Superior temporal gyrus (tissue), 1 donor: ENCODE results near the gene PYGB.
"Not testable (repeated sequence)": the region's sequence is repeated elsewhere in the genome, so short reads cannot be mapped to it uniquely, and the experiment has no call there.

Experiments
- DNase-seq: peaks from one replicate; pipeline ENCODE4 v3.0.0-alpha.2; 2016; ENCODE audit errors: extremely low spot score

Gene PYGB

DNA sequence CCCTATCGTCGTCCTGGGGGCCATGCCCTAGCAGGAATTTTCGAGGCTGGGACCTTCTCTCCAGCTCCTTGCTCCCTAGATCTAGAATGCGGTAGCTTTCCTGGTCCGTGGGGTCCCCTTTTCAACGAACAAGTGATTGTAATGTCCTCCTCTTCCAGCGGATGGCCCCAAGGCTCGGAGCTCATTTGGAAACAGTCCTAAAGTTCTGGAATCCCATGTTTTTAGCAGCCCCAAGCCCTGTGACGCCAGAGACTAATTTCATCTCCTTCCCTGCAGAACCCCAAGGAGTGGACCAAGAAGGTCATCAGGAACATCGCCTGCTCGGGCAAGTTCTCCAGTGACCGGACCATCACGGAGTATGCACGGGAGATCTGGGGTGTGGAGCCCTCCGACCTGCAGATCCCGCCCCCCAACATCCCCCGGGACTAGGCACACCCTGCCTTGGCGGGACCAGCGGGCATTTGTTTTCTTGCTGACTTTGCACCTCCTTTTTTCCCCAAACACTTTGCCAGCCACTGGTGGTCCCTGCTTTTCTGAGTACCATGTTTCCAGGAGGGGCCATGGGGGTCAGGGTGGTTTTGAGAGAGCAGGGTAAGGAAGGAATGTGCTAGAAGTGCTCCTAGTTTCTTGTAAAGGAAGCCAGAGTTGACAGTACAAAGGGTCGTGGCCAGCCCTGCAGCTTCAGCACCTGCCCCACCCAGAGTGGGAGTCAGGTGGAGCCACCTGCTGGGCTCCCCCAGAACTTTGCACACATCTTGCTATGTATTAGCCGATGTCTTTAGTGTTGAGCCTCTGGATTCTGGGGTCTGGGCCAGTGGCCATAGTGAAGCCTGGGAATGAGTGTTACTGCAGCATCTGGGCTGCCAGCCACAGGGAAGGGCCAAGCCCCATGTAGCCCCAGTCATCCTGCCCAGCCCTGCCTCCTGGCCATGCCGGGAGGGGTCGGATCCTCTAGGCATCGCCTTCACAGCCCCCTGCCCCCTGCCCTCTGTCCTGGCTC lies 48.5 kb downstream of the PYGB start:
- DNase-seq, result peak; percentile 41

DNA sequence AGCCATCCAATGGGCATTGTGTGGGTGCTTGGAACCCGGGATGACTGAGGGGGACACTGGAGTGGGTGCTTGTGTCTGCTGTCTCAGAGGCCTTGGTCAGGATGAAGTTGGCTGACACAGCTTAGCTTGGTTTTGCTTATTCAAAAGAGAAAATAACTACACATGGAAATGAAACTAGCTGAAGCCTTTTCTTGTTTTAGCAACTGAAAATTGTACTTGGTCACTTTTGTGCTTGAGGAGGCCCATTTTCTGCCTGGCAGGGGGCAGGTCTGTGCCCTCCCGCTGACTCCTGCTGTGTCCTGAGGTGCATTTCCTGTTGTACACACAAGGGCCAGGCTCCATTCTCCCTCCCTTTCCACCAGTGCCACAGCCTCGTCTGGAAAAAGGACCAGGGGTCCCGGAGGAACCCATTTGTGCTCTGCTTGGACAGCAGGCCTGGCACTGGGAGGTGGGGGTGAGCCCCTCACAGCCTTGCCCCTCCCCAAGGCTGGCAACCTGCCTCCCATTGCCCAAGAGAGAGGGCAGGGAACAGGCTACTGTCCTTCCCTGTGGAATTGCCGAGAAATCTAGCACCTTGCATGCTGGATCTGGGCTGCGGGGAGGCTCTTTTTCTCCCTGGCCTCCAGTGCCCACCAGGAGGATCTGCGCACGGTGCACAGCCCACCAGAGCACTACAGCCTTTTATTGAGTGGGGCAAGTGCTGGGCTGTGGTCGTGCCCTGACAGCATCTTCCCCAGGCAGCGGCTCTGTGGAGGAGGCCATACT lies 49.4 kb downstream of the PYGB start:
- no peak for DNase-seq

DNA sequence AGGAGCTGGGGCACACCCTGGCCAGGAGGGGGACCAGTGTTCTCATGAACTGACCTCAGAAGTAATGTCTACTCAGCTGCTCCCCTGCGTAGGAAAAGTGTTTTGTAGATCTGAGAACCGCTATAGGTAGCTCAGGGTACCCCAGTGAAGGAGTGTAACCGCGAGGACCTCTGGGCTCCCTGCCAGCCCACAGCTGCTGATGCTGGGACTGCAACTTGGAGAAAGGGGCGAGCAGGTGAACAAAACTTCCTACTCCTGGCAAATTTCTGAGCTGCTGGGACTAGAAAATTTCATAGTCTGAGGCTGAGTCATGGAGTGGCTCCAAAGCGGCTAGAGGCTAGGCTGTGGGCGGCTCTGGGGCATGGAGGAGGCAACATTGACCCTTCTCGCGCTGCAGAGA lies 51.9 kb downstream of the PYGB start:
- no peak for DNase-seq

DNA sequence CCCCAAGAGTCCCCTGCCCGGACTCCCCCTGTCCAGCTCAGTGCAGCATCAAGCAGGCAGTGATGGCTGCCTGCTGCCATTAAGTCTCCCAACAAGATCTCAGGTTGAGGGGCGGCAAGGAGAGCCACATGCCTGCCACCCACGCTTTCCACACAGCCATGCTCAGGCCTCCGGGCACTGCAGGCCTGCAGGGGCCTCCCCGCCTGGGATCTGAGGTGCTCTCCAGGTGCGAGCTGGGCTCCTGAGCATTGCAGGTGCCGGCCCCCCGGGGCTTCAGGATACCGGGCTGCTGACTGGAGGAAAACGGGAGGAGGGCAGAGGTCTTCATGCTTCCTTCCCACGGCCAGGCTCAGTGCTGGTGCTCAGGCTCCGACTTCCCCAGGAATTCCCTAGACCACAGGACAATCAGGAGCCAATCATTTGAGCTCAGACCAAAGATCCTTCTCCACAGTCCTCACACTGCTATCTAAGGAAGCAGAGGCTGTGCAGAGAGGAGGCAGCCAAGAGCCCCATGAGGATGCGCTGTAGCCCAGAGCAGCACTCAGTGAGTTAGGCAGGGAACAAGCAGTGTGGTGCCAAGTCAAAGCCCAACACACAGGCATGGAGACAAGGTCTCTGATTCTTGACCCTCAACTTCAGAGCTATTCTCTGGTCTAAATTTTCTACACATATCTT lies 52.7 kb downstream of the PYGB start:
- DNase-seq, result no peak

DNA sequence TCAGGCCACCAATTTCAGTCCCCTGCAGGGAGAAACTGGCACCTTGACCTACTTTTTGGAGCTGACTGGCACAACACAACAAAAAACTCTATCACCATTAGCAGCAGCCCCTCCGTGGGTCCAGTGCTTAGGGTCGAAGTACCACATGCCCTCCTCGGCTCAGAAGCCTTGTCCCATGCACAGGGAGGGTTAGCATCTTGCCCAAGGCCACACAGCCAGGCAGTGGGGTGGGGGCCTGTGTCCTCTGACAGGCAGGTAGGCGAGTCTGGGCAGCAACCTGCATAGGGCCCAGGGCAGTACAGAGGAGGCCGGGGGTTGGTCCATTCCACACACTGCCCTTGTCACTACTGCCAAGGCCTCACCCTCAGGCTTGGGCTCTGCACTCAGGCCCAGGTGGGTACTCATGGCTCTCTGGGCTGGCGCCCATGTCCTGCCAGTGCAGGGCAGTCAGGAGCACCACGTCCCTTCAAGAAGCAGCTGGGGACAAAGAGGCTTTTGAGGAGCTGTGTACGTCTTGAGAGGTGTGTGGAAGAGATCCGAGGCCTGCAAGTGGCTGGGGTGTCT lies 53.6 kb downstream of the PYGB start:
- DNase-seq, result no peak

DNA sequence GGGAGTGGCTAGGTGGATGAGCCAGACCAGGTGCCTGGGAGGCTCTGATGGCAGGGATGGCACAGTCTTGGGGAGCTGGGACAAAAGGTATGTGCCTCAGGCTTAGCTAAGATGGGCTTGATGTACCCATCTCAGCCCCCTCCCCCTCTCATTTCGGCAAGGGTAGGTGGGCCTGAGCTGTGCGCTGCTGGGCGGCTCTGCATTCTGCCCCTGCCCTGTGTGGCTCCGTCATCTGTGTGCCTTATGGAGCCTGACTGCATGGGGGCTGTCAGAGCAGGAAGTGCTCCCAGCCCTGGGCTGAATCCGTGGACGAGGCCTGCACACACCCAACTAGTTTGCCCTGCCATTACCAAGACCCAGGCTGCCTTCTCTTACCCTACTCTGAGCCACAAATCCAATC lies 54.7 kb downstream of the PYGB start:
- no peak for DNase-seq

DNA sequence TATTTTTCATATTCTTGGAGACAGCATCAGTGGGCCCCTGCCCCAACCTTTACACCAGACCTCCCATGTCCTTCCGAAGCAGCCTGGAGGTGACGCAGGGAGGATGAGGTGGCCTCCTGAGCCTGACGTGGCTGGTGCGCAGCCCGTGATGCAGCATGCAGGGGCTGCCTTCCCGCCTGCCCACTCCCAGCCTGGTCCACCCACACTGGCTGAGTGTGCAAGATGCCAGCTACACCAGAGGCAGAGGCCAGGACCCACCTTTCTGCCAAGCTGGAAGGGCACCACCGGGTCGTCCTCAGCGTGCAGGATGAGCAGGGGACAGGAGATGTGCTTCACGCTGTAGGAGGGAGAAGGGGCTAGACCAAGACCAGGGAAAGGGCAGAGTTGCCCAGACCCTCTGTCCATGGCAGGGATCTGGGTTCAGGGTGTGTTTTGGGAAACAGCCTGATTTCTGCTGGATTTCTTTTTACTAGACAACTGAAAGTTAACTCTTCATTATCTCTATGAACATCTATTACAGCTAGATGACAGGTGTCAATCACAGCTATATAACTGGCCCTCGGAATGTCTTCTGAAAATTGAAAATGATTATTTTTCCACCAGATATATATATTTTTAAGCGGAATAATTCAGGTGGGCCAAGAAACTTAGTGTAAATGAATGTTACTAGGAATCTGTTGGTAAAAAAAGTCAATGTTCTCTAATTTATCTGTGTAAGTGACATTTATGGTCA lies 55.6 kb downstream of the PYGB start:
- DNase-seq, result no peak

DNA sequence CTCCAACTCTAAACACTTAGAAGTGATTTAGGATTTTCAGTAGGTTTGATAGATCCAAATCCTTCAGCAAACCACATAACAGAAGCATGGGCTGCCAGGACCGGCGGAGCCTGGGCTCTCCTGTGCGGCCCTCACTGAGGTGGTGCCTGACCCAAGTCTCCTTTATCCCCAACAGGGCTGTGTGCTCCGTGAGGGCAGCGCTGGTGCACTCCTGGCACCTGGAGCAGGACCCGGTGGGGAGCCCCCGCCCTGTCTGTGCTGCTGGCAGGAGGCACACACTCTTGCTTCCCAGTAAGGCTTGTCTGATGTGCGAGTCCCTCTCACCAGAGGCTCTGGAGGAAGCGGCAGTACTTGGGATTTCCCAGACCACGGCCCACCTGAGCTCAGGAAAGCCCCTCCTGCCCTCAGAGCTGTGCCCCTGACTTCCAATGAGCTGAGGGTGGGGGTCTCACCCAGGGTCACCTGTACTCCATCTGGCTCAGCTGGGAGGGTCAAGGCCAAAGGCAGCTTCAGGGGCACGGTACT lies 56.2 kb downstream of the PYGB start:
- no peak for DNase-seq

DNA sequence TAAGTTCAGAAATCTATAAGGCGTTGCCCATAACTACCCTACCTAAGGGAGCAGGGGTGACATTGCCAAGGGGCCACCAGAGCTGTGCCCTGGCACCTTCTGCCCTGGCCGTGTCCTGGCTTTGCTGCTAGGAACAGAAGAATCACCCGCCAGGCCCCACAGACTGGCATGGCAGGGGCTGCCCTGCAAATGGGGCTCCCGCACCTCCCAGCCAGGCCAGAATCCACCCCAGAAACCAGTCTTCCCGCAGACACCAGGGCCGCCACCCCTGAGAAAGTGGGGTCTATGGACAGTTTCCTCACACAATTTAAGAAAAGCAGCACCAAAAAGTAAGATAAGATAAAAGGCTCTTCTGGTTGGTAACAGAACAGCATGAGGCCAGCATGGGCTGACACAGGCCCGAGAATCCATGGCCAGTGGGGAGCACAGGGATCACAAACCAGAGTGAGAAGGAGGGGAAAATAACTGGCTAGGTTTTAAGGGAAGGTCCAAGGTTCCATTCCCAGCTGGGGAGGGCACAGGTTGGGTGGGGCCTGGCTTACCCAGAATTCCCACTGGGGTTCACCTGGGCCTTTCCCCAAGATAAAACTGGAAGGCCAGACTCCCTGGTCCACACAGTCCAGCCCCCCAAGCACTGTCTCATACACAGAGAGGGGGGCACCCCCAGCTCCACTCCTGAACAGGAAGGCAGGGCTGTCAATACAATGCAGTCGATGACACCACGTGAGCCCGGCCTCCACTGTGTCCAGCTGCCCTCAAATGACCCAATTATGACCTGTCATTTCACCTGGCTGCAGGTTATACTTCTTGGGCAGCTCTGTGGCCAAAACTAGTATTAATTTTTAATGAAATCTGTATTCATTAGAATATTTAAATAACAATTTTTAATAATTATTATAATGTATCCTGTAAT lies 59.4 kb downstream of the PYGB start:
- DNase-seq, result no peak

DNA sequence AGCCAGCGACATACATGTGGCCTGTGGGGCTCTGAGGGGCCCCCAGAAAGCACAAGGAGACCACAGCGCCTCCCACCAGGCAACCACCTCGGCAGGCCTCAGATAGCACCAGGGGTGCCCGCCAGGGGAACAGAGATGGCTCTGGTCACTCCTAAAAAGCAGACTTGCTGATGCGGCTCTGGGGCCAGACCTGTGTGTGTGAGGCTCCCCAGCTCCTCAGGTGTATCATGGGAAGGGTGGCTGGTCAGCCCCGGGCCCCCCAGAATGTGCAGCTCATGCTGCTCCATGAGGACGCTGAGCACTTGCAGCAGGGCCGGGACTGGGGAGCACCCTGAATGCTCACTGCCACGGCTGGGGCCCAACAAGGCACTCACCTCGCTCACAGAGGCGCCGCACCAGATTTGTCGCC lies 60.2 kb downstream of the PYGB start:
- no peak for DNase-seq

DNA sequence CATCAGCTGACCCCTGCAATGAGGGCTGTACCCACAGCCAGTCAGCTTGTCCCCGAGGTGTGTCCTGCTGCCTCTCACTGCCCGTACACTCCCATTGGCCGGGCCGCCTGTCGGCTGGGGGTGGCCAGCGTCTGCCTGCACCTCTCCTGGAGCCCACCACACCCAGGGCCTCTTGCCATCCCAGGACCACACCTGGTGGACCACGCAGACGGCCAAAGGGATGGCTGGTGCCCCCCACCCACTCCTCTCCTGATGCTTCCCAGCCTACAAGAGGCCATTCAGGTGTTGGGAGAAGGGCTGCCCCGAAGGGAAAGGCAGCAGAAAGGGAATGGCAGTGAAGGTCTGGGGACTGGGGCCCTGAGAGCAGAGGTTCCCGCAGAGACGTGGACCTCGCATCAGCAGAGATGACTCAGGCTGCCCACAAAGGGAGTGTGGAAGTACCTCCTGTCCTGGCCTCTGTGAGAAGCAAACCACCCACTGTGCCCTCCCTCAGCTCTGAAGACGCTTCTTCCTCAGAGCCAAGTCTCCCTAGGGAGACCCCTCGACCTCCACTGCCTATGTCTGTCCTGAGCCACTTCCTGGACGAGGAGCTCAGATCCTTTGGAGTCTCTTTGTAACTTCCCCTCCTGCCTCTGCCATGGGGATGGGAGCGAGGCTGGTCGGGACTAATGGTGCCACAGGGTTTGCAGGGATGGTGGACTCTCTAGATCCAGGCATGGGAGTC lies 60.9 kb downstream of the PYGB start:
- no peak for DNase-seq

DNA sequence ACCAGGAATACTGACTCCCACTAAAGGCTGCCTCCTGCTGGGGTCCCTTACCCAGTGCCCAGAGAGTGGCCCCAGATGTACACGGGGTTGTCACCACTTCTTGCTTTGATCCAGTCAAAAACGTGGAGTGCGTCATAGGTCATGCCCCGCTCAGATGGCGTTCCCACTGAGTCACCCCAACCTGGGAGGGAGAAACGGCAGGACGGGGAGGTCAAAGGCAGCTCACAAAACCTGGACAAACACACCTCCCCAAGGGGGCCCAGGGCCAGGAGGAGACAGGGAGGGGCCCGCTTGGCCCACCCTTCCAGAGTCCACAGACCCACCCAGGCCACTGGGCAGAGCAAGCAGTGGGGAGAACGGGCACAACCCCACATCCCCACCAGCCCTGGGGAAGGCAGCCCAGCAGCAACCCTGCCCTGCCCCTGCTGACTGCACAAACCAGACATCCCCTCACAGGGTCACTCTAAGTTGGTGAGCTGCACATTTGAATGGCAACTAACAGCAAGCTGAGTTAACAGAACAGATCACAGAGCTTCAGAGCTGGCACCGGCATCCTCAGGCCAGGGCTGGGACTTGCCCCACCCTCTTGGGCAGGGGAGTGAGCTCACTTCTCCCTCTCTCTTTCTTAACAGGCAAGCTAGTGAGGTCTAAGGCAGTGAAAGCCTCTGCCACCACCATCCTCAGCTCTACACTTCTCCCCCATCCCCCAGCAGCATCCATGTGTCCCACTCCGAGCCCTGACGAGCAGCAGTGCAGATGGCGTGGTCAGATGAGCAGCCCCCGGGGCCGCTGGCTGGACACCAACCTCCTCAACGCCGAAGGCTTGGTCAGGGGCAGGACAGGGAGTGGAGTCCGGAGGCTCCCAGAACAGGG lies 61.7 kb downstream of the PYGB start:
- DNase-seq, result no peak

DNA sequence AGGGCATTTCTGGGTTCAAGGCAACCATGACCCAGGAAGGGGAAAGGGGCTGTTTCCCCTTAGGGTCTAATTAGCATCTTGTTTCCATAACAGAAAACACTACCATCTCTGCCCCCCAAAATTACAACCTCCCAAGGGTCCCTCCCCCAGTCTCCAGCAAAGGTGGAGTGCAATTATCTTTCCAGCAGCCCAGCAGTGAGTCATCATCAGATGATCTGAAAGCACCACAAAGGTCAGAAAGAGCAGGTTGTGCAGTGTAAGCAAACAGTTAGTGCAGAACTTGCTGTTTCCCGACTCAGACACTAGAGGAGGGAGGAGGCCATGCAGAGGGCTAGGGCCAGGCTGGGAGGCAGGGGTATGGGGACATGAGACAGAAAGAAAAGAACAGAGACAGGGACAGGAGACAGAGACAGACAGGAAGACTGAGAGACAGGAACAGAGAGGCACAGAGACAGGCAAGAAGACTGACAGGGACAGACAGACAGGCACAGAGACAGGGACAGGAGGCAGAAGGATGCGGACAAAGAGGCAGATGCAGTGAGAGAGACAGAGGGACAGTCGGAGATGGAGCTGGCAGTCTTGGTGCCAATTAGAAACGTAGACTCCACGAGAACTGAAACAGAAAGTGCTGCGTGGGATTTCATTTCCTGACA lies 62.5 kb downstream of the PYGB start:
- DNase-seq, result peak; percentile 69

DNA sequence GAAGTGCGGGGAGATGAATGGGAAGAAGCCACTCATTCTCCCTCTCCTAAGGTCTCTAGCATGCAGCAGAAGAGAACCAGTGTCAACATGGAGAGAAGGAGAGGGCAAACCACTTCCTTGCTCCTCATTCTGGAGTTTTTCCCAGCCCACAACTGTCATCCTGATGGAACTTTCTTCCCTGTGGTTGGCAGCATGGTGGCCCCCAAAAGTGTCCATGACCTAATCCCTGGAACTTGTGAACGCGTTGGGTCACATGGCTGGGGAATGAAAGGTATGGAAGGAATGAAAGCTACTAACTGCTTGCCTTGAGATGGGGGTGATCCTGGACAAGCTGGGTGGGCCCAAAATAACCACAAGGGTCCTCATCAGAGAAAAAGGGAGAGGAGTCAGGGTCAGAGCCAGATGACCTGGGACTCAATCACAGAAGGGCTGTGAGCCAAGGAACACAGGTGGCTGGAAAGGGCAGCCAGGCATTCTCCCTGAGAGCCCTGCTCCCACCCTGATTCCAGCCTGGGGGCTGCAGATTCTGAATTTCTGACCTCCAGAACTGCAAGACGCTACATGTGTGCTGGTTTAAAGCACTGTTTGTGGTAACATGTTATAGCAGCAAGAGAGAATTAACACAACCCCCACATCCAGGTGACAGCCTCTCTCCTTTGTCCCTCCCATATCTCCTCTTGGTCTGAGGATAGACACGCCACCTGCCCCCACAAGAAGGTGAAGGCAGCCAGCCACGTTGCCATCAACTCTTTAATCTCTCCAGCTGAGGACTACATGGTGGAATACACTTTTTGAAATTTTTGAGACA lies 63.2 kb downstream of the PYGB start:
- DNase-seq, result no peak

DNA sequence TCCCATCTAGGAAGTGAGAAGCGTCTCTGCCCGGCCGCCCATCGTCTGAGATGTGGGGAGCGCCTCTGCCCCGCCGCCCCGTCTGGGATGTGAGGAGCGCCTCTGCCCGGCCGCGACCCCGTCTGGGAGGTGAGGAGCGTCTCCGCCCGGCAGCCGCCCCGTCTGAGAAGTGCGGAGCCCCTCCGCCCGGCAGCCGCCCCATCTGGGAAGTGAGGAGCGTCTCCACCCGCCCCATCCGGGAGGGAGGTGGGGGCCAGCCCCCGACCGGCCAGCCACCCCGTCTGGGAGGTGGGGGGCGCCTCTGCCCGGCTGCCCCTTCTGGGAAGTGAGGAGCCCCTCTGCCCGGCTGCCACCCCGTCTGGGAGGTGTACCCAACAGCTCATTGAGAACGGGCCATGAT lies 64.8 kb downstream of the PYGB start:
- not testable (repeated sequence) for DNase-seq

DNA sequence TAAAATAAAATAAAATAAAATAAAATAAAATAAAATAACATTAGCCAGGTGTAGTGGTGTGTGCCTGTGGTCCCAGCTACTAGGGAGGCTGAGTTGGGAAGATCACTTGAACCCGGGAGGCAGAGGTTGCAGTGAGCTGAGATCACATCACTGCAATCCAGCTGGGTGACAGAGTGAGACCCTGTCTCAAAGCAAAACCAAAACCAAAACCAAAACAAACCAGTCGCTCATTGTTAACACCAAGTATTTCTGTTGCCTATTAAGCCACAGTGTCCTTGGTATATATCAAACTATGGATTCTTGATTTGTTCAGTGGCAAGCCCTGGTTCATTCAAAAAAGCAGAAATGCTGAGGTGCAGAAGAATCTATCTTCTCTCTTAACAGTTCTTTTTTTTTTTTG lies 65.7 kb downstream of the PYGB start:
- DNase-seq, result no peak
